ENCODE results near the gene JARID2. TPM values are rescaled to one million over a fixed set of nuclear protein-coding genes. Genes with fewer than 3 reads are reported as not detected.

JARID2 gene
- polyA plus RNA-seq, 1 experiment, result 6.1 TPM

DNA sequence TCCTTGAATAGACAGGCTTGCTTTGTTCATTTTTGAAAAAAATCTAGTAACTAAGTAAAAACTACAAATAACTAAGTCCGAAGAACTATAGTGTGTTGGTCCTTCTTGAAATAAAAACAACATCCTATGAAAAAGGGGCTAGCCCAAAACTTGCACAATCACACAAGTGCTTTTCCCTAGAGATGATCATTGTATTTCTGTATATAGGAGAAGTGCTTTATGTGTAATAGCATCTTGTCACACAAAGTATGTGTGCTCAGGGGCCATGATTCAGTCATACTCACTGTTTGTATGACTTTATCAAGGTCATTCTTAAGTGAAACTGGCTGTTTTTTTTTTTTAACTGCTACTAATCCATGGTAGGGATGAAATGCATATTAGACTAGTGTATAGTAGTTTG lies 237.2 kb downstream of the JARID2 start:
- Histone ChIP-seq H3K4me3 (ENCODE audit: low read depth, low read length) (no peak overlapping the region), H3K36me3 (ENCODE audit: control insufficient read depth, insufficient read depth, low read length) (no peaks in the 10 kb centered on the region; the same call in 1 of the 2 replicates), H3K27me3 (ENCODE audit: control insufficient read depth, insufficient read depth, low read length) (no peaks in the 10 kb centered on the region)
- no peak for DNase-seq (ENCODE audit: low read depth)
- TF ChIP-seq, protein P1, sequence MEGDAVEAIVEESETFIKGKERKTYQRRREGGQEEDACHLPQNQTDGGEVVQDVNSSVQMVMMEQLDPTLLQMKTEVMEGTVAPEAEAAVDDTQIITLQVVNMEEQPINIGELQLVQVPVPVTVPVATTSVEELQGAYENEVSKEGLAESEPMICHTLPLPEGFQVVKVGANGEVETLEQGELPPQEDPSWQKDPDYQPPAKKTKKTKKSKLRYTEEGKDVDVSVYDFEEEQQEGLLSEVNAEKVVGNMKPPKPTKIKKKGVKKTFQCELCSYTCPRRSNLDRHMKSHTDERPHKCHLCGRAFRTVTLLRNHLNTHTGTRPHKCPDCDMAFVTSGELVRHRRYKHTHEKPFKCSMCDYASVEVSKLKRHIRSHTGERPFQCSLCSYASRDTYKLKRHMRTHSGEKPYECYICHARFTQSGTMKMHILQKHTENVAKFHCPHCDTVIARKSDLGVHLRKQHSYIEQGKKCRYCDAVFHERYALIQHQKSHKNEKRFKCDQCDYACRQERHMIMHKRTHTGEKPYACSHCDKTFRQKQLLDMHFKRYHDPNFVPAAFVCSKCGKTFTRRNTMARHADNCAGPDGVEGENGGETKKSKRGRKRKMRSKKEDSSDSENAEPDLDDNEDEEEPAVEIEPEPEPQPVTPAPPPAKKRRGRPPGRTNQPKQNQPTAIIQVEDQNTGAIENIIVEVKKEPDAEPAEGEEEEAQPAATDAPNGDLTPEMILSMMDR (IDR thresholded peaks at IDR 0.05; ENCODE audit: insufficient read depth, low read depth, low read length), result no peak
- POLR2A ChIA-PET, result no interaction called here
- CTCF ChIA-PET, result no interaction called here

DNA sequence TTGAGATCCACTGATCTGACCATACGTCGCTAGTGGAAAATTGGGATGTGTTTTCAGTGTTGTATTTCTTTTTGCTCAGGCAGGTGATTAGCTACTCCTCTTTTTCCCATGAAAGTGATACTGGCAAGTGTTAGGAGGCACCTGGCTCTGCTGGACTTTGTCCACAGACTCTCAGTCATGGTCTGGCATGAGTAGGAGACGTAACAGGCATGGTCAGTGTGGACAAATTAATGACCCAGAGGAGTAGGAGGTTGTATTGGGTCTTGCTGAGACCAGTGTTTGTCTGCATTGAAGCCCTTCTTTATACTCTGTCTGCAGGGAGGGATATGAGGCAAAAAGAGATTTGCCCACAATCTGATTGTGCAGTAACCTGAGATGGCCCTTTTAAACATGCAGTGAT lies 238.3 kb downstream of the JARID2 start:
- H3K27me3 ChIP-seq (ENCODE audit: control insufficient read depth, insufficient read depth, low read length), result no peaks in the 10 kb centered on the region
- ChIA-PET CTCF (no interaction called here), POLR2A (no interaction called here)
- peaks cover 7% of the 10 kb centered on the region for H3K36me3 ChIP-seq (ENCODE audit: control insufficient read depth, insufficient read depth, low read length)
- H3K4me3 ChIP-seq (ENCODE audit: low read depth, low read length), result no peak overlapping the region
- no peak for DNase-seq (ENCODE audit: low read depth)
- TF ChIP-seq, protein P1 (IDR thresholded peaks at IDR 0.05; ENCODE audit: insufficient read depth, low read depth, low read length), result no peak

DNA sequence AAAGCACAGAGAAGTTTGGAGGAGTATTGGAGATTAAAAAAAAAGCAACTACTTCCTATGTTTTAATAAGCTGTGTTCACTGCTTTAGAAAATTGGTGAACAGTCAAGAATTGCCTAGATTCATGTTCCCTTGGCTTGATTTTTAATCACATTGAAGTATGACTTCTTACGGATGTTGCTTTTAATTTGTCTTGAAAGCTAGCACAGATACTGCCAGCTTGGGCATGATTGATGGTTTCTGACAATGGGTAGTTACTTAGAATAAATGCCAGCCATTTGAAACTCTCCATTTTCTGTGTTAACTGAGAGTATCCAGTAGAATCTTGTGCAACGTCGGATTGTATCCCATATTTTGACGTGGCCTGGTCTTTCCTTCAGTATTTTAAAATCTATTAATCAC lies 239.0 kb downstream of the JARID2 start:
- POLR2A ChIA-PET, result no interaction called here

DNA sequence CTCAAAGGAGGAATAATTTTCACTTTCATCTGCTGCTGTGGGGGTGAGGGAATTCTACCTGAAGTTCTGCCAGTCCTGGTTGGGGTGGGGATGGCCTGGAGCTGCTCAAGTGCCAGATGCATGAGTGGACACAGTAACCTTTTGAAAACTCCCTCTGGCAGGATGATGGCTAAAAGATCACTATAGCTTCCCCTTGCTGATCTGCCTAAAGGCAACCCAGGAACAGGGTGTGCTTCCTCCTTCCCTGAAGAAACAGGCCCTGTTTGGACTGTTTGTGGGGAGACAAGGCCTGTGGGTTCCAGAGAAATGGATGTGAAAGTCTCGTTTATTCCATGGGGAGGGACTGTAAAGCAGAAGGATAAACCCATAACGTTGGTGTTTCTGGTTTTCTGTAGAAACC lies 240.1 kb downstream of the JARID2 start:
- no peak for DNase-seq (ENCODE audit: low read depth)
- TF ChIP-seq, protein P1 (IDR thresholded peaks at IDR 0.05; ENCODE audit: insufficient read depth, low read depth, low read length), result no peak
- CTCF ChIA-PET, result no interaction called here
- peaks cover 10% of the 10 kb centered on the region for H3K36me3 ChIP-seq (ENCODE audit: control insufficient read depth, insufficient read depth, low read length)
- POLR2A ChIA-PET, result no interaction called here
- H3K27me3 ChIP-seq (ENCODE audit: control insufficient read depth, insufficient read depth, low read length), result no peaks in the 10 kb centered on the region
- H3K4me3 ChIP-seq (ENCODE audit: low read depth, low read length), result no peak overlapping the region

More for the DNA sequence above, 239.0 kb downstream of the JARID2 start:
- CTCF ChIA-PET, result no interaction called here
- peaks cover 10% of the 10 kb centered on the region for H3K36me3 ChIP-seq (ENCODE audit: control insufficient read depth, insufficient read depth, low read length)
- H3K4me3 ChIP-seq (ENCODE audit: low read depth, low read length), result no peak overlapping the region
- TF ChIP-seq, protein P1 (IDR thresholded peaks at IDR 0.05; ENCODE audit: insufficient read depth, low read depth, low read length), result no peak
- no peaks in the 10 kb centered on the region for H3K27me3 ChIP-seq (ENCODE audit: control insufficient read depth, insufficient read depth, low read length)
- no peak for DNase-seq (ENCODE audit: low read depth)

DNA sequence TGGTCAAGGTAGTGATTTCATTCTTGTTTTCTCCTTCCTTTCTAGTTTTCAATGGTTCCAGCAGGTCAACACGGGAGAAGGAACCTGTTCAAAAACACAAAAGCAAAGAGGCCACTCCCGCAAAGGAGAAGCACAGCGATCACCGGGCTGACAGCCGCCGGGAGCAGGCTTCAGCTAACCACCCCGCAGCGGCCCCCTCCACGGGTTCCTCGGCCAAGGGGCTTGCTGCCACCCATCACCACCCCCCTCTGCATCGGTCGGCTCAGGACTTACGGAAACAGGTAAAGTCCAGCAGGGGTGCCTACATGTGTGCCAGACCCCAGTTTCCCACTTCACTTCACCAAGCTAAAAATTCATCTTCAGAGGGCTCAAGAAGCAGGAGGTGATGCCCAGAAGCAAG lies 241.4 kb downstream of the JARID2 start:
- peaks cover 10% of the 10 kb centered on the region for H3K36me3 ChIP-seq (ENCODE audit: control insufficient read depth, insufficient read depth, low read length)
- TF ChIP-seq, protein P1 (IDR thresholded peaks at IDR 0.05; ENCODE audit: insufficient read depth, low read depth, low read length), result no peak
- H3K4me3 ChIP-seq (ENCODE audit: low read depth, low read length), result no peak overlapping the region
- no peaks in the 10 kb centered on the region for H3K27me3 ChIP-seq (ENCODE audit: control insufficient read depth, insufficient read depth, low read length)
- DNase-seq (ENCODE audit: low read depth), result no peak
- ChIA-PET POLR2A (no interaction called here), CTCF (no interaction called here)
